Posterior cingulate gyrus (tissue), 11 donors: ENCODE results near the gene INCA1.

Source experiments
- DNase-seq, 10 donors: peaks; one replicate each; pipeline versions ENCODE4 v3.0.0 to v3.0.0-alpha.2; 2020 to 2021; ENCODE audit warnings: mixed read lengths in 3 of 10
- intact Hi-C: fragments of 100-400 bp; cut with DNase I; formaldehyde crosslinking; loops from one replicate; pipeline ENCODE4 v1.15.1; 2023

INCA1 gene

GRCh38 chr17:4973256-4974114 lies 23.8 kb downstream of the INCA1 start:
- intact Hi-C loops, result no loop called here

GRCh38 chr17:4972752-4973151 lies 24.6 kb downstream of the INCA1 start:
- intact Hi-C loops, result no loop called here
- DNase-seq, result peak in 1 of 10 donors; percentile 65

More at GRCh38 chr17:4973256-4974114, 23.8 kb downstream of the INCA1 start:
- peak in 1 of 10 donors; percentile 62 for DNase-seq

- intact Hi-C loops, result no loop called here
- DNase-seq, result peak in 1 of 10 donors; percentile 50
These were observed 25.0 kb downstream of the INCA1 start for GRCh38 chr17:4972322-4972721.

- DNase-seq, result peak in 1 of 10 donors; percentile 71
- intact Hi-C loops, result no loop called here
These were observed 25.5 kb downstream of the INCA1 start for GRCh38 chr17:4971826-4972225.

- intact Hi-C loops, result no loop called here
- DNase-seq, result peak in 1 of 10 donors; percentile 49
These were observed 27.0 kb downstream of the INCA1 start for GRCh38 chr17:4970273-4970672.

GRCh38 chr17:4969551-4970173 lies 27.7 kb downstream of the INCA1 start:
- intact Hi-C loops, result loop anchor here (10.0 kb wide), 1 partner anchor 65 kb away; the partner anchor contains the start of gene CHRNE
- peak in 1 of 10 donors; percentile 52 for DNase-seq

GRCh38 chr17:4969047-4969550 lies 28.2 kb downstream of the INCA1 start:
- intact Hi-C loops, result loop anchor here (10.0 kb wide), 1 partner anchor 64 kb away; the partner anchor contains the start of gene CHRNE
- DNase-seq, result peak in 2 of 10 donors; percentile 81 to 88

GRCh38 chr17:4968486-4969046 lies 28.8 kb downstream of the INCA1 start:
- intact Hi-C loops, result loop anchor here (10.0 kb wide), 1 partner anchor 64 kb away; the partner anchor contains the start of gene CHRNE
- DNase-seq, result peak in 3 of 10 donors; percentile 29 to 77 (median 68)

- intact Hi-C loops, result loop anchor here (1.0 to 10.0 kb wide), 4 partner anchors 20 to 63 kb away; partner anchors contain the start of genes CHRNE, INCA1, KIF1C and PFN1
- DNase-seq, result peak; percentile 91 to 99 (median 94)
These were observed 29.5 kb downstream of the INCA1 start, which contains the start of gene SPAG7 for GRCh38 chr17:4967539-4968485. SPAG7 (minus strand) TSS chr17:4967817; CDS start chr17:4967804, 13 bp downstream.

- peak; percentile 96 to 100 (median 99) for DNase-seq
- intact Hi-C loops, result loop anchor here (1.0 to 10.0 kb wide), 4 partner anchors 19 to 62 kb away; partner anchors contain the start of genes CHRNE, INCA1, KIF1C and PFN1
These were observed 30.3 kb downstream of the INCA1 start for GRCh38 chr17:4966844-4967538.

- DNase-seq, result peak in 2 of 10 donors; percentile 51 to 60
- intact Hi-C loops, result loop anchor here (10.0 kb wide), 1 partner anchor 61 kb away; the partner anchor contains the start of gene CHRNE
These were observed 31.9 kb downstream of the INCA1 start for GRCh38 chr17:4965311-4965986.

GRCh38 chr17:4960279-4960922 lies 36.9 kb downstream of the INCA1 start:
- intact Hi-C loops, result loop anchor here (10.0 kb wide), 1 partner anchor 56 kb away; the partner anchor contains the start of gene CHRNE
- DNase-seq, result peak in 1 of 10 donors; percentile 9

GRCh38 chr17:4959261-4959965 lies 37.9 kb downstream of the INCA1 start:
- intact Hi-C loops, result no loop called here

GRCh38 chr17:4958102-4958501 lies 39.2 kb downstream of the INCA1 start:
- DNase-seq, result no peak
- intact Hi-C loops, result no loop called here

More at GRCh38 chr17:4959261-4959965, 37.9 kb downstream of the INCA1 start:
- DNase-seq, result peak in 1 of 10 donors; percentile 39

- intact Hi-C loops, result no loop called here
- peak in 2 of 10 donors; percentile 51 to 58 for DNase-seq
These were observed 40.7 kb downstream of the INCA1 start for GRCh38 chr17:4956493-4957061.

GRCh38 chr17:4955091-4955490 lies 42.2 kb downstream of the INCA1 start:
- intact Hi-C loops, result no loop called here

More at GRCh38 chr17:4955091-4955490, 42.2 kb downstream of the INCA1 start:
- peak in 2 of 10 donors; percentile 55 to 66 for DNase-seq
